ENCODE data around the gene GLB1L2.

Gene GLB1L2

DNA sequence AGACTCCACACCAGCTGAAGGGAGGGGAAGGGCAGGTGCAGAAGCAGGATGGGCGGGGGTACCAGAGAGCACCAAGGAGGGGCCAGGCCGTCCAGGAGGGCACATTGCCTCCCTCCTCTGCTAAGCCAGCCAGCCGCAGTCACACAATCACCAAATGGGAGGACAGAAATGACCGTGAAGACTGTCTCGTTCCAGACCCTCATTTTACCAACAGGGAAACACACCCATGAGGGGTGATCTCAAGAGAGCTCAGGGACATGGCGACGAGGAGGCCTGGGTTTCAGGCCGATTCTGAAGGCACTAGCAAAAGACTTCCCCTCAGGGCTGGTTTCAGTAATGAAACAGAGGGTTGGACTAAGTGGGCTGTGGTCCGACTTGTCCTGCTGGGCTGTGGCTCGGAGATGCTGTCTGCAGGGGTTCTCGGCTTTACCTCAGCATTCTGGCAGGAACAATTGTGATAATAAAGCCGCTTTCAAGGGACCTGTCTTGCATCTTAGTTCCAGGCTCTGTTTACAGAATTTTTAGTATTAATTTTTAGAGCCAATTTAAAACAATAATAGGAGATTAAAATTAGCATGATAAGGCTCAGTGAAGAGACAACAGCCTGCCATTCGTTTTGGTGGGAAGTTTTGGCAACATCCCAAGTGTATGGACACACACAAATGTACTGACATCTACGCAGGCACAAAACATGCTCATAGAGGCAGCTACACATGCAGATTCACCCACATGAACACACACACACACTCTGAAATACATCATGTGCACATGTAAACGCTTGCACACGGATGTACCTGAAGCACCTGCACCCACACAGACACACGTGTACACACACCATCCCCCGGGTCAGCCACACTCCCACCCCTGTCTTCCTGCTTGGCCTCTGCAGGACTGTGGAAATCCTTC lies 82.3 kb downstream of the GLB1L2 start:
- Histone ChIP-seq H3K27ac (ENCODE audit: low read depth, low read length) (no peak overlapping the region), H3K27me3 (ENCODE audit: control insufficient read depth in 1 of 2, insufficient read depth in 2 of 2, low read length in 2 of 2) (peaks cover 24 to 57% of the 10 kb centered on the region in 2 donors), H3K36me3 (ENCODE audit: insufficient read depth, low read length) (no peaks in the 10 kb centered on the region), H3K9me3 (ENCODE audit: low read length) (no peaks in the 10 kb centered on the region), H3K4me1 (ENCODE audit: insufficient read depth, low read length) (no peaks in the 10 kb centered on the region), H3K4me3 (ENCODE audit: low read depth in 1 of 2, low read length in 2 of 2) (no peak overlapping the region), H3K9ac (ENCODE audit: low read length) (no peak overlapping the region)

GRCh38 chr11:134414766-134415765 lies 83.3 kb downstream of the GLB1L2 start:
- Histone ChIP-seq H3K9ac (ENCODE audit: low read length) (no peak overlapping the region), H3K36me3 (ENCODE audit: insufficient read depth, low read length) (no peaks in the 10 kb centered on the region), H3K27ac (ENCODE audit: low read depth, low read length) (no peak overlapping the region), H3K9me3 (ENCODE audit: low read length) (no peaks in the 10 kb centered on the region), H3K4me3 (ENCODE audit: low read depth in 1 of 2, low read length in 2 of 2) (no peak overlapping the region), H3K27me3 (ENCODE audit: control insufficient read depth in 1 of 2, insufficient read depth in 2 of 2, low read length in 2 of 2) (peaks cover 19 to 48% of the 10 kb centered on the region in 2 donors), H3K4me1 (ENCODE audit: insufficient read depth, low read length) (no peaks in the 10 kb centered on the region)

GRCh38 chr11:134416726-134417125 lies 84.9 kb downstream of the GLB1L2 start:
- Histone ChIP-seq H3K9me3 (ENCODE audit: low read length) (no peaks in the 10 kb centered on the region), H3K4me3 (ENCODE audit: low read depth in 1 of 2, low read length in 2 of 2) (no peak overlapping the region), H3K27me3 (ENCODE audit: control insufficient read depth in 1 of 2, insufficient read depth in 2 of 2, low read length in 2 of 2) (peaks cover 7 to 32% of the 10 kb centered on the region in 2 donors), H3K4me1 (ENCODE audit: insufficient read depth, low read length) (no peaks in the 10 kb centered on the region), H3K27ac (ENCODE audit: low read depth, low read length) (no peak overlapping the region), H3K9ac (ENCODE audit: low read length) (no peak overlapping the region), H3K36me3 (ENCODE audit: insufficient read depth, low read length) (no peaks in the 10 kb centered on the region)

GRCh38 chr11:134417871-134418840 lies 86.4 kb downstream of the GLB1L2 start:
- no peaks in the 10 kb centered on the region for H3K36me3 ChIP-seq (ENCODE audit: insufficient read depth, low read length)
- H3K9me3 ChIP-seq (ENCODE audit: low read length): no peaks in the 10 kb centered on the region
- no peaks in the 10 kb centered on the region for H3K4me1 ChIP-seq (ENCODE audit: insufficient read depth, low read length)
- H3K4me3 ChIP-seq (ENCODE audit: low read depth in 1 of 2, low read length in 2 of 2): no peak overlapping the region
- H3K9ac ChIP-seq (ENCODE audit: low read length): no peak overlapping the region
- H3K27me3 ChIP-seq (ENCODE audit: control insufficient read depth in 1 of 2, insufficient read depth in 2 of 2, low read length in 2 of 2): peaks cover 7 to 23% of the 10 kb centered on the region in 2 donors
- no peak overlapping the region for H3K27ac ChIP-seq (ENCODE audit: low read depth, low read length)

DNA sequence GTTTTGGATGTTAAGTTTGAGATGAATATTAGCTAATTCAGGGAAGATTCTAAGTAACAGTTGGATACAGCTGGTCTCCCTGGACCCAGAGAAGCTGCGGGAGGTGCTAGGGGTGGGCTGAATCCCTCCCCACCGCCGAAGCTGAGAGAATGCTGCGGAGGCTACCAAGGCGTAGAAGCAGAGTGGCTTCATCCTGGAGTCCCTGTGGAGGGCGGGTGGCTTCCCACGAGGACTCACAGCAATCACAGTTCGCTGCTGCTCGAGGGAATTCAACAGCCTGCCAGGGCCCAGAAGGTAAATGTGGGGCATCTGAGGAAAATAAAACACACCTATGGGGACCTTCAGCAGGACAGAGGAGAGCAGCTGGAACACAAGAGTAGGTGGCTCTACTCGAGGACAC lies 91.3 kb downstream of the GLB1L2 start:
- Histone ChIP-seq H3K9ac (ENCODE audit: low read length) (no peak overlapping the region), H3K27ac (ENCODE audit: low read depth, low read length) (no peak overlapping the region), H3K36me3 (ENCODE audit: insufficient read depth, low read length) (no peaks in the 10 kb centered on the region), H3K4me3 (ENCODE audit: low read depth in 1 of 2, low read length in 2 of 2) (no peak overlapping the region), H3K9me3 (ENCODE audit: low read length) (no peaks in the 10 kb centered on the region), H3K4me1 (ENCODE audit: insufficient read depth, low read length) (no peaks in the 10 kb centered on the region), H3K27me3 (ENCODE audit: control insufficient read depth in 1 of 2, insufficient read depth in 2 of 2, low read length in 2 of 2) (no peaks in the 10 kb centered on the region)

DNA sequence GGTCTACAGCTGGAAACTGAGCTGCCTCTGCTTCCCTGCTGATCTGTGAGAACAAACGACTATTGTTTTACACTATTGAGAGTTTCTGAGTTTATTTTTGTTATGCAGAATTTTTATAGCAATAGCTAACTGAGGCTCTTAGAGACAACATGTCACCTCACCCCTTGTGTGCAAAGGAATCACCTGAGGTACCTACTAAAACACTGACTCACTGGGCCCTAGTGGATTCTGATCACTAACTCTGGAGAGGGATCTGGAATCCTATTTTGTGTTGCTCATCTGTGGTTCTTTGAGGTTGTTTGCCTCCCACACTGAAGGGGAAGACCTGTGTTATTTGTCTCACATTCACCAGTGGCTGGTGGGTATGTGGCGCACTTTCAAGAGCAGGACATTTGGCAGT lies 93.6 kb downstream of the GLB1L2 start:
- no peak overlapping the region for H3K9ac ChIP-seq (ENCODE audit: low read length)
- H3K27me3 ChIP-seq (ENCODE audit: control insufficient read depth in 1 of 2, insufficient read depth in 2 of 2, low read length in 2 of 2): no peaks in the 10 kb centered on the region
- H3K9me3 ChIP-seq (ENCODE audit: low read length): no peaks in the 10 kb centered on the region
- H3K4me3 ChIP-seq (ENCODE audit: low read depth in 1 of 2, low read length in 2 of 2): no peak overlapping the region
- no peak overlapping the region for H3K27ac ChIP-seq (ENCODE audit: low read depth, low read length)
- no peaks in the 10 kb centered on the region for H3K4me1 ChIP-seq (ENCODE audit: insufficient read depth, low read length)
- no peaks in the 10 kb centered on the region for H3K36me3 ChIP-seq (ENCODE audit: insufficient read depth, low read length)
